GM18505 (cell line): Measurements from ENCODE around the gene KDM4B.

Experiments
- ATAC-seq: cut with Tn5 transposase; IDR thresholded peaks from one replicate; pipeline ENCODE4 v1.9.1; 2021; ENCODE audit not compliant: unreplicated experiment
- POLR2A ChIP-seq: IDR thresholded peaks from 4 replicates; pipeline ENCODE4 v1.6.1; 2011; ENCODE audit warnings: borderline replicate concordance; ENCODE audit not compliant: insufficient read depth, insufficient read length; ENCODE audit errors: extremely low read depth

Gene KDM4B

GRCh38 chr19:5117421-5117820 is 148.5 kb downstream of the KDM4B start:
- no peak for ATAC-seq
- TF ChIP-seq POLR2A = no peak

- ATAC-seq = no peak
Observed at GRCh38 chr19:5118026-5118425, 149.1 kb downstream of the KDM4B start.

GRCh38 chr19:5119297-5119998 is 150.5 kb downstream of the KDM4B start:
- ATAC-seq = no peak
- no peak for TF ChIP-seq POLR2A

More at GRCh38 chr19:5118026-5118425, 149.1 kb downstream of the KDM4B start:
- TF ChIP-seq POLR2A = no peak

DNA sequence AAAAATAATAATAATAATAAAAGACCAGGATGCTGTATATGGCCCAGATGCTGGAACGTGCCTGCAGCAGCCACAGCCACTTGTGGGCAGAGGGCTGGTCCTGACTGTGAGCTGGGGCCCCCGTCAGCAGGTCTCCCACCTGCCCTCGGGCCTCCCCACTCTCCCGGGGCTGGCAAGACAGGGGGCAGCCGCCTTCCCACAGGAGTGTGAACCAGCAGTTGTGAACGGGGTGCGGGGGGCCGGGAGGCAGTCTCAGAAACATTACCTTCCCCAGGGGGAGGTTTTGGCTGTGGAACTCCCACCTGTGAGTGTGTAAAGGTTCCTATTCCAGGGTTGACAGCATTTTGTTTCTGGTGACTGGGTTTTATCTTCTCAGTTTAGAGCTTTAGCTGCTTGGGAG is 151.4 kb downstream of the KDM4B start:
- no peak for ATAC-seq
- no peak for TF ChIP-seq POLR2A

DNA sequence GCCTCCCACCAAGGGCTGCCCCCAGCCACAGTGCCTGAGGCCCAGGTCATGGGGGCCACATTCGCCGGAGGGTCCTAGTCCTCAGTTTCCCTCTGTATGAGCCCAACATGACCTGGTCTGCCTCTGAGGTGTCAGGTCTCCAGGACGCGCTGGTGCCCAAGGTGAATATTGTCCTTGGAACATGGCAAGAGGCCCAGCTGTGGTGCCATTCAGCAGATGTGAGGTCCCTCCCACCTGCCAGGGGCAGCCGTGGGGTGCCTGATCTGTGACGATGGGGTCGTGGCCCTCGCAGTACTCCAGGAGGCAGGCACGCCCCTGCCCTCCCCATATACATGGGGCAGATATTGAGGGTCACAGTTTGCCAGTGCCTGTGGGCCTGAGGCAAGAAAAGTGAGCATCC is 151.9 kb downstream of the KDM4B start:
- TF ChIP-seq POLR2A = no peak
- ATAC-seq = no peak

DNA sequence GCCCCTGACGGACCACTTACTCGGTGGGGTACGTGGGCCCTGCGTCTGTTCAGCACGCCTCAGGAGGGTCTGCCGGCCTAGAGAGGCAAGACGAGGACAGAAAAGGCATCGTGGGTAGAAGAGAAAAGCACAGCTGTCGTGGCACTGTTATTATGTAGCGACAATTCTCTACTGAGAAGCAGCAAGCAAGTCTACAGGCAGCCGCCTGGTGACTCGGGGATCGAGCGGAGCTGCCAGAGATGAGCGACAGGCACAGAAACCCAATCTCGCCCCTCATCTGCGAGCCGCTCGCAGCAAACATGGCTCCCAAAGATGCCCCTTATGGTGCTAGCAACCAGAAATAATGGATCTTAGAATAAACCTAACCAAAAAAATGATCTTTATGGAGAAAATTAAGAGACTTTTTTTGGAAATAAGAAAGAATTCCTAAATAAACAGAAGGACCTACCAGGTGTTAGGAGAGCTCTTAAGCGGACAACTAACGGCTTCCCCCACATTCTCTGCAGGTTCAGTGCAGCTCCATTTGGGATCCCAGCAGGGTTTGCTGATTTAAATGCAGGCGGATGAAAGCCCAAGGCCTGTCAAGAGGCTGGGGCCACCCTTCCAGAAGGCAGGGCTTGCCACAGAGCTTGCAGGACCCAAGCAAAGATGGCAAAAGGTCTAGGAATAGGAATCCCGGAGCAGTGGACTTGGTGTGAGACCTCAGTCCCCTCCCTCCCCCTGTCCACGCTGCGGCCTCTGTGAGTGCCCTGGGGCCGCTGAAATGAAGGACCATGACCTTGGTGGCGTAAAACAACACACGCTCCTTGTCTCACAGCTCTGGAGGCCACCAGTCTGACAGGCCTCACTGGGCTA is 152.6 kb downstream of the KDM4B start:
- ATAC-seq = no peak
- no peak for TF ChIP-seq POLR2A

DNA sequence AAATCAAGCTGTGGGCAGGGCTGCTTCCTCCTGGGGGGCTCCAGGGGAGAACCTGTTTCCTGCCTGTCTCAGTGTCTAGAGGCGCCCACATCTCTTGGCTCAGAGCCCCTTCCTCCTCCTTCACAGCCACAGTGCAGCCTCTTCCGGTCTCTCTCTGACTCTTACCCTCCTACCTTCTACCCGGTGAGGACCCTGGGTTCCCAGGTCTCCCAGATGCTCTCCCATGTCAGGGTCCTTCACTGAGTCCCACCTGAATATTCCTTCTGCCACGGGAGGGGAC is 153.1 kb downstream of the KDM4B start:
- ATAC-seq = no peak
- TF ChIP-seq POLR2A = no peak

- no peak for TF ChIP-seq POLR2A
- no peak for ATAC-seq
Observed at GRCh38 chr19:5122671-5123409, 153.9 kb downstream of the KDM4B start.

GRCh38 chr19:5123646-5124045 is 154.7 kb downstream of the KDM4B start:
- TF ChIP-seq POLR2A = no peak
- ATAC-seq = no peak

GRCh38 chr19:5124111-5124855 is 155.4 kb downstream of the KDM4B start:
- no peak for TF ChIP-seq POLR2A
- no peak for ATAC-seq

DNA sequence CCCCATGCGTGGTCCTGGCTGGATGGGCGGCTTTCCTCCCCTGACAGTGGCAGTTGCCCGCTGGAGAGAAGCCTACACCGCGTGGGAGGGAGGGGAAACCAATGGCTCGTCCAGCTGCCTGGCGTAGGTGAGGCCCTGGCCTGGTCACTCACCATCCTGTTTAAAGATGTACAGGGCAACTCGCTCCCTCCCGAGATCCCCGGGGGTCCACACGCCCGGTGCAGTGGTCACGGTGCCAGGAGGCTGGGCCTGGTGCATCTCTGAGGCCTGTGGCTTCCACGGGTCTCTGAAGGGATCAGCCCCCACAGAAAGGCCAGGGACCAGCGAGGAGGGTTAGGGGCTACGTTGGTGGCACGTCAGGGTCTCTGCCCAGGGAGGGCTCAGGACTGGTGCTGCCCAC is 156.5 kb downstream of the KDM4B start:
- TF ChIP-seq POLR2A = no peak
- ATAC-seq = no peak

DNA sequence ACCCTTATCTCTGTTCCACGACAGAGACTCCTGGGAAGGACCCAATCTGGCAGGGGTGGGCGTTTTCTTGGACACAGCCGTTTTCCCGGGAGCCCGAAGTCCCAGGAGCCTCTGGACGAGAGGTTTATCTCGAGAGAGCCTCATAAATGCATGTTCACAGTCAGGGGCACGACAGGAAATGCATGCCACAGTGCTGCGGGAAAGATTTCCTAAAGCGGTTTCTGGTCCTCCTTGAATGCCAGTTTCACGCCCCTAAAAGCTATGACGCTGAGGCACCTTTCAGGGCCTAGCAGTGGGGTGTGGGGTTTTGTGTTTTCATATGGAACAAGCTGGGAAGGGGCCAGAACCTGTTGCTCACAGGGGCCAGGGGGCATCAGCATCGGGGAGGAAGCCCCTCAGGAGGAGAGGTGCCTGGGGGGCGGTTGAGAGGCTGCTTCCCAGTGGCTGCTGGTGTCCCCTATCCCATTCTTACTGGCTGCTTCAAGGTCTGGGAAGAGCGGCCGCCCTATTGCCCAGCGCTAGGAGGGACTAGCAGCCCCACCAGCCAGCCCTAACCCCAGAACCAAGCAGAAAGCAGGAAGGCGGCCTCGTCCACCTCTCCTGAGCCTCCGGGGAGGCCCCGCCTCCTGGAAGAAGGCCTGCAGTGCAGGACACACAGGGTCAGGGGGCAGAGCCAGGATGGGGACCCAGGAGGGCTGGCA is 157.0 kb downstream of the KDM4B start:
- TF ChIP-seq POLR2A = no peak

GRCh38 chr19:5126498-5127223 is 157.7 kb downstream of the KDM4B start:
- no peak for TF ChIP-seq POLR2A
- no peak for ATAC-seq

More for the DNA sequence above, 157.0 kb downstream of the KDM4B start:
- no peak for ATAC-seq

- no peak for ATAC-seq
Observed at GRCh38 chr19:5127717-5128116, 158.8 kb downstream of the KDM4B start.

More at GRCh38 chr19:5127717-5128116, 158.8 kb downstream of the KDM4B start:
- TF ChIP-seq POLR2A = no peak
